Measurements from ENCODE around the gene ABCB1. TPM values are rescaled to one million over a fixed set of nuclear protein-coding genes. Genes with fewer than 3 reads are reported as not detected.
"Not testable (repeated sequence)": the region's sequence is repeated elsewhere in the genome, so short reads cannot be mapped to it uniquely, and the experiment has no call there.

The ABCB1 gene
- total RNA-seq, 1 donor from 2014 or later, result 1.1 TPM

GRCh38 chr7:87574630-87575029, 26.1 kb downstream of the ABCB1 start:
- DNase-seq, result no peak

DNA sequence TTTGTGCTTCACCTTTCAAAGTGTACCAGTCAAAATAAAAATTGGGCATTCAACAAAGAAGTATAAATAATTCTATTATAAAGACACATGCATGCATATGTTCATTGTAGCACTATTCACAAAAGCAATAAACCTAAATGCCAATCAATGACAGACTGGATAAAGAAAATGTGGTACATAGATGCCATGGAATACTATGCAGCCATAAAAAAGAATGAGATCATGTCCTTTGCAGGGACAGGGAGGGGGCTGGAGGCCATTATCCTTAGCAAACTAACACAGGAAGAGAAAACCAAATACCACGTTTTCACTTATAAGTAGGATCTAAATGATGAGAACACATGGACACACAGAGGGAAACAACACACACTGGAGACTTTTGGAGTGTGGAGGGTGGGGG, 28.2 kb downstream of the ABCB1 start:
- not testable (repeated sequence) for DNase-seq

- no peak for DNase-seq
Observed at GRCh38 chr7:87570178-87570577, 30.5 kb downstream of the ABCB1 start.

- no peak for DNase-seq
Observed at GRCh38 chr7:87567052-87567451, 33.6 kb downstream of the ABCB1 start.

DNA sequence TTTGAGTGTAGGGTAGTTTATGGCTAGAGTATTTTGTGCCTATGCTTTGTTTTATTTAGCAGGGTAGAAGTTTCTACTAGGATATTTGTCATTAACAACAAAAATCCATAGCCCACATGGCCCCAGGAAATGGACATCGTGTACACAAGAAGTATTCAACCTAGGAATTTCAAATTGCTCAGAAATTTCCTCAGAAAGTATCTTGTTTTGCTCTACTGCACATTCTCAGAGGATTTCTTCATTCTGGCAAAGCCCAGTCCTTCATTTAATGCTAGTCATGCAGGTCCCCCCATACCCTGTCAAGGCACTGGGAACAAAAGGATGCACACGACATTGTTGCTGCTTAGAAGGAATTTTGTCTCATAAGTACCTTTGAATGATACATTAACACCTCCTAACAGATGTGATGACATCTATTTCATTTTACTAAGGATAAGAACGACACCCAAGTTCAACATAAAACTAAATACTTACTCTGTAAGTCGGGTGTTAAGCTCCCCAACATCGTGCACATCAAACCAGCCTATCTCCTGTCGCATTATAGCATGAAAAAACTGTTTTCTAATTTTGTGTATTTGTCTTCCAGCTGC, 34.3 kb downstream of the ABCB1 start:
- no peak for DNase-seq

- no peak for DNase-seq
Observed at GRCh38 chr7:87565877-87566276, 34.8 kb downstream of the ABCB1 start.

- no peak for DNase-seq
Observed at GRCh38 chr7:87564296-87564963, 36.3 kb downstream of the ABCB1 start.

- no peak for DNase-seq
Observed at GRCh38 chr7:87561702-87562101, 39.0 kb downstream of the ABCB1 start.

DNA sequence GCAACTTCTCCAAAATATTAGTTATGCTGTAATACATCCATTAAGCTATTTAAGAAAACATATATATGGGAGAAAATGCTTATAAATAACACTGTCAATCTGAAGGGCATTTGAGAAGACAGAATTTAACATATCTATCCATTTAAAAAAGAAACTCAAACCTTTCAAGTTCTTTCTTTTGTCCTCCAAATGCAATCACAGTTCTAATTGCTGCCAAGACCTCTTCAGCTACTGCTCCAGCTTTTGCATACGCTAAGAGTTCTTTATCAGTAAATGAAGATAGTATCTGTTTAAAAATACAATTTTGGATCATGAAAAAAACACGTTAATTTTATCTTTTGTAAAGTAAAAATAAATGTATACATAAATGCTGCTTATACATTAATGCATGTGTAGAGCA, 39.6 kb downstream of the ABCB1 start:
- DNase-seq, result no peak

GRCh38 chr7:87552351-87552900, 48.3 kb downstream of the ABCB1 start:
- DNase-seq, result peak; percentile 62

DNA sequence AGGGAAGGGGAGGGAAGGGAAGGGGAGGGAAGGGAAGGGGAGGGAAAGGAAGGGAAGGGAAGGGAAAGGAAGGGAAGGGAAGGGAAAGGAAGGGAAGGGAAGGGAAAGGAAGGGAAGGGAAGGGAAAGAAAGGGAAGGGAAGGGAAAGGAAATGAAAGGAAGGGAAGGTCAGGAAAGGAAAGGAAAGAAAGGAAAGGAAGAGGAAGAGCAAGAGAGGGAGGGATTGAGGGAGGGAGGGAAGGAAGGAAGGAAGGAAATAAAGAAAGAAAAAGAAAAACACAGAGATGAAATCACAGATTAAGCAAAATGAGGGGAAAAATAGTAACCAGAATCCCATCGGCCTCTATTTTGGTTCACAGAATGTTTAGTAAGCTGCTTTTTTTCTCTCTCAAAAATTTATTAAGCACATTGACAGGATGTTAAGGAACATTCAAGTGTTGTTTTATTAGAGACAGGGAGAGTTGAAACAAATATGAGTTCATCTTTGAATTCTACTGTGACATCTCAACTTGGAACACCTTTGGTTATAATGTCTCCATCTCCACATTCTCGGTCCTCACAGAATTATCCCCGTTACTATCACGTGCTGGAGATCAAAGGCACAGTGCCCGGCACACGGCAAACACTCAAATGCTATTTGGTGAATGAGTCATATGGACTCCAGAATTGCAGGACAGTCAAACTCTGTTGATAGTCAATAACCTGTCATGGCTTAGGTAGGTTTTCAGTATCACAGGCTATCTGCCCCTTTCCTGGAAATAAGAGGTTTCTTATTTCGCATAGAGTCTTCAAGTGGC, 52.4 kb downstream of the ABCB1 start:
- no peak for DNase-seq

- no peak for DNase-seq
Observed at GRCh38 chr7:87545760-87546159, 54.9 kb downstream of the ABCB1 start.

DNA sequence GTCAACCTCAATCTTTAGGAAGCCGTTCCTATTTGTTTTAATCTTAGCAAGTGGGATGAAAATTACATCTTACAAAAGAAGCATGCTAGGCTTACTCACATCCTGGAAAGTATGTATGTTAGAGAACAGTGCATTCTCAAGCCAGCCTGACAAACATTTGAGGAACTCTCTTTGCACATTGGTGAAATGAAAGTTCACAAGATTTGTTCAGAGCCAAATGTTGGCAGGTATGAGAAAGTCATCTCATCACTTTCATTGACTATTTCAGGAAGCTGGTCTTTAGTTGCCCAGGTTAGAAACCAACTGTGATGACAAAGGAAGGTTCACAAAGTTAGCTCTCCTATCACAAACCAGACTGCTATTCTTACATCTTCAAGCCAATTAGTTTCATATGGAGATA, 57.1 kb downstream of the ABCB1 start:
- DNase-seq, result no peak

DNA sequence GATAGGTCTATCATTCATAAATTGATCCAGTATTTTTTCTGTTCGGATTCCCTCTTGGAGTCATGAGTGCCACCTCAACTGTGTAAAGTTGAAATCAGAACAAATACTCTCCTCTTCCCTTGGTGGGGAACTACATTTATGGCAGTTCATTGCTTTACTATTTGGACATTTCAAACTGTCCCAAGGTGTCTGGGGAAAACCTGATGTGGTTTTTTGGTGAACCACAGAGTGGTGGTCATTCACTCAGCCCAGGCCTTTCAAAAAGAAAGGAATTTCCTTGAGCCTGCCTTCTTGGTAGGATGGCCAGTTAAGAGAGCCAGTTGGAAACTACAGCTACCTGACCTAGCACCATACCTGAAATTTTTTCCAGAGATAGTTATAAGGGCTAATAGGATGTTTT, 59.0 kb downstream of the ABCB1 start:
- no peak for DNase-seq

- DNase-seq, result no peak
Observed at GRCh38 chr7:87538052-87538451, 62.6 kb downstream of the ABCB1 start.

DNA sequence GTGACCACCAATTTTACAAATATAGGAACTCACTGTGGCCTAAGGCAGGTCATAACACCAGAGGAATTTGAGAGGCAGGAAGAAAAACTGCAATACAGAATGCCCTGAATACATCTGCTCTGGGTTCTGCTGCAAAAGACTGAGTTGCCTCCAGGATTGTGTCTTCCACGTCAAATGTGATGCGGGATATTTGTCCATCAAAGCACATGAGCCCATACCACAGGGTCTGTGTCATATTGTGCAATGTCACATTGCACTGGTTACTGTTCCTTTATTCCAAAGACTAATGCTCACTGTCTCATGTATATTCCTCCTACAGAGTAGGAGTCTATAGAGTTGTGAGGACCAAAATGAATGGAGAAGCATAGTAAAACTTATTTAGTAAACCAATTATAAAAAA, 66.6 kb downstream of the ABCB1 start:
- DNase-seq, result no peak

DNA sequence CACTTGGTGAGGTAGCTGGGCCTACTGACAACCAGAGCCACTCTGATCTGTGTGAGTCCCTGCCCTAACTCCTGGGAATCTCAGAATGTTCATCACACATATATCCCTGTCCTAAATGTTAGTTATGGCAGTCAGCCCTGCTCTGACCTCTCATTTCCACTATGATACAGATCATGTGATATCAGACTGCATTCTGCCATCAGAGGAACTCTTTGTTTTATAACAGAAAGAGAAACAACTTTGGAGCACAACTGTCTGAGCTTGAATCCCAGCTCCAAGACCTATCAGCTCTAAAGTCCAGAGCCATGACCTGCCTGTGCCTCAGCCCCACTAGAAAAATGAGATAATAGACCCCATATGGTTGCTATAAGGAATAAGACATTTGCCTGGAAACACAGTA, 70.6 kb downstream of the ABCB1 start:
- no peak for DNase-seq

DNA sequence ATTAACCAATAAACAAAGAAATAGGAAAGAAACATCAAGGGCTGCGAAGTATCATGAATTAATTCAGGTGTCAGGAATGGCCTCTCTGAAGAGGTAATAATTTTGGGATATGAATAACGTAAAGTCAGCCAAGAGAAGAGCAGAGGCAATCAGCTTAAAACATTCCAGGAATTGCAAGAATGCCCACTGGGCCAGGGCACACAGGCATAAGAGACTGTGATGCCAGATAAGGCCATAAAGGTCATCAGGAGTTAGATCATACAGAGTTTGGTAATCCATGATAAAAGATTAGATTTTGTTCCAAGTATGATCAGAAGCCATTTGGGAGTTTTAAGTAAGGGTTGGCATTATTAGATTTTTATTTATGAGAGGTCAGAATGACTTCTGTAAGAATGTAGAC, 72.0 kb downstream of the ABCB1 start:
- no peak for DNase-seq

DNA sequence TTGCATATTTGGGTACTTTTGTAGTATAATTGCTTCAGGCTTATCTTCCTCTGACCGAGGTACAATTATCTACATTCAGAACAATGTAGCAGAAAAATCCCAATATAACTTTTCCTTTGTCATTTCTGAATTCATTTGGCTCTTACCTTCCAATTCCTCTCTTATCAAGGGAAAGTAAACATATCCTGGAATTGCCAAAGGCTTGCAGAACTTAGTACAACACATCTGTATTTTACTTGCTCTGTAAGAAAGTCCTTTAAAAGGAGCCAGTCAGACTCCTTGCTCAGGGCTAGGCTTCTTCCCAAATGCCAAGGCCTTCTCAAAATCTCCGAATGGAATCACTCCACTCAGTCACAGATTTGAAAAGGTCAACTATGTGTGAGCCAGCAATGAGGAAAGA, 81.9 kb downstream of the ABCB1 start:
- DNase-seq, result no peak

GRCh38 chr7:87517891-87518290, 82.8 kb downstream of the ABCB1 start:
- DNase-seq, result no peak

GRCh38 chr7:87517136-87517815, 83.4 kb downstream of the ABCB1 start:
- DNase-seq, result no peak

DNA sequence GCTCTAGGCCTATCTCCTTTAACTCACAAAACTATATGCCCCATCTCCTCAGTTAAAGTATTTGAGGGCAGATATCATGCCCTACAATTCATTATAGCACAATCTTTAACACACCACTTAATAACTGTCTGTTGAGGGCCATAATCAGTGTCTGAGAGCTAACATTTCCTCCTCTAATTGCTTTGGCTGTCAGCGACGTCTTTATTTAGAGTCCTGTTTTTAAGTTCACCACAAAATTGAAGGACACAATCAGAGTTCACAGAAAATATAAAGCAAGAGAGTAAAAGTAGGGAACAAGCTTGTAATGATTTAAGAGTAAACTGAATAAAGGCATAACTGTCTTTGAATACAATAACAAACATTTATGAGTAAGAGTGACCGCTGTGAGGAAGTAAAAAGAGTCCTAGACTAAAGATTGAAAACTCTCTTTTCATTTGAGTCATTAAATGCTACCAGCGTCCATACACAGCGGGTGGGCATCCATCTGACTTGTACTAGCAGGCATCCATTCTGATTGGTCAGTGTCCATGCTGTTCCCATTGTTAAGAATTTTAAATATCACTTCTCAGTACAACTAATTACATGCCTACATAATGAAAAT, 86.8 kb downstream of the ABCB1 start:
- DNase-seq, result no peak

Data from skin of body (tissue), 2 donors.